CD4-positive, alpha-beta T cell treated with Interleukin-15 for 4 hours (primary cell): ENCODE measurements around the gene ROR2.

ENCODE experiments used
- DNase-seq: peaks from one replicate; pipeline ENCODE4 v3.0.0-alpha.2; 2020; ENCODE audit warnings: low spot score

ROR2 gene

DNA sequence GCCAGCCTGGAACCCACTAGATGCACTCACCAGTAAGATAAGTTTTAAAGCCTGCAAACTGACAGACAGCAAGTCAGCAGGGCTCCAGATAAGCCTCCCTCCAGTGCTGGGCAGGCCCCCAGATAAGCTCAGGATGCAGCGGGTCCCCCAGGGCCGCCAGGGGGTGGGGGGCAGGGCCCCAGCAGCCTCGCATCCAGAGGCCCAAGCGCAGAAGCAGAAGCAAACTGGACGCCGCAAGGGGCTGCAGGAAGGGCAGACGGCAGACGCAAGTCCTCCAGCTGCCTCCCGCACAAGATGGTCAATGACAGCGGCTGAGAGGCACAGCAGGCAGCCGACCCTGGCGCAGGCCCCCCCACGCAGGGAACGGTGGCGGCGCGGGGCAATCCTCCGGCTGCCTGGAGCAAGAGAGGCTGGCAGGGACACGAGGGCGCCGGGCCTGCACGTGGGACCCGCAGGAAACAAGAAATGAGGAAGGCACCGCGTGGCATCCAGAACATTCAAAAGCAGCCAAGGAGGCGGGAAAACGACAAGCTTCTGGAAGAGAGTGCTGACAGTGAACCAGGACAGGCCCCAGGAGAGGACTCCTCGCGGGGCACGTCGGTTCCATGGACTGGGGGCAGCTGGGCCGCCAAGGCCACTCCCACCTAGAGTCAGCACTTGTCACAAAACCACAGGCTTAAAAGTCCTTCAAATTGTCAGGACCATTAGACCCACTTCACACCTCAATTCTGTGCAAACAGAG, 49.8 kb downstream of the ROR2 start:
- no peak for DNase-seq

DNA sequence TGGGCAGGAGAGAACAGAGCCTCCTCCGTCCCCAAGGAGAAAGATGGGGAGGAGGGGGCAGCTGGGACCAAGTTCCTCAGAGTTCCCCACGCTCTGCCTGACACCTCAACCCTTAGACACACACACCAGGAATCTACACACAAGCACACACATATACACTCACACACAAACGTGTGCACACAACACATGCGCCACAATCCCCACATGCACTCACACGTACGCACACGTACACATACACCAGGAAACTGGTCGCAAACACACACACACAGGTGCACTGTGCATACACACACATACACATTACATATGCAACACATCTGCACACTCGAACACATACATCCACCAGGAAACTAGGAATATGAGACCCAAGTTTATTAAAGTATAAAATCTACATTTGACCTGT, 50.4 kb downstream of the ROR2 start:
- no peak for DNase-seq

DNA sequence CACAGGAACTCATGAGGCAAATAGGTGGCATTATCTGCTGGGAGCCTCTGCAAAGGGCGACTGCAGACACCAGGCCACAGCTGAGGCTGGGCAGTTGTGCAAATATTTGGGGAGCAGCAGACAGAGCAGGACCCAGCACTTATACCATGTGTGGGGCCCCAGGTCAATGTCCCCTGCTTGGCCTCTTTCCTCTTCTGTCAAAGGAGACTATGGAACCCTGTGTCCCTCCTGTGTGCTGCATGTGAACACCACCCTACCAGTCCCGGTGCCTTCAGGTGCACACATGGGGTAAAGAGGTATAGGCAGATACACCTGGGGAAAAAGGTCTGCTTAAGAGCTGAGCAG, 50.8 kb downstream of the ROR2 start:
- DNase-seq, result no peak

DNA sequence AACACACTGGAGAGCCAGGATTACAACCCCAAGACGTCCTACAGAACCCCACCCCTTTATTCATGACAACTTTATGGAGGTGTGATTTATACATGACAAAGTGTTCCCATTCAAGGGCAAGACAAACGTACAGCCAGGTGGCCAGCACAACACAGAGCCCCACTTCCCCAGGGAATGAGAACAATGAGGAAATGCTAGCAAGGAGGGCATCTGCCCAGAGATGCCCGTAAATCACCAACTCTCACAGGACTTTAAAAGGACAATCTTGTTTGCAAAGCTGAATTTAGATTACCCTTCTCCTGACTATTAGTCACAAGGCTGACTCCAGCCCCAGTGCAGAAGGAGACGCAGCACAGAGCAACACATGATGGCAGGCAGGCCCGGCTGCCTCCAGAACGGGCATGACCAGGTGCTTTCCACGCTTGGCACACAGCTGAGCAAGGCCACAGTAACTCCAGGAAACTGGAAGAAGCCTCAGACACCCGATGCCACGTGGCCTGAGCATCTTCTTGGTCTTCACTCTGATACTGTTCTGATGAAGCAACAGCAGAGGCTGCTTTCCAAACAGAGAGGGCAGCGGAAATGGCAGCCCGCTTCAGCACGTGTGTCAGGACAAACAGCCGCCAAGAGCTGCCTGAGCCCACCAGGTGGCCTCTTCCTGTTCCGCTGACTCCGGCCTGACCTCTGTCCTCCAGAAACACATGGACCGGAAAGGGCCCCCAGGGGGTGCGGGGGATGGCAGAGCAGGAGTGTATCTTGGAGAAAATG, 51.4 kb downstream of the ROR2 start:
- no peak for DNase-seq

DNA sequence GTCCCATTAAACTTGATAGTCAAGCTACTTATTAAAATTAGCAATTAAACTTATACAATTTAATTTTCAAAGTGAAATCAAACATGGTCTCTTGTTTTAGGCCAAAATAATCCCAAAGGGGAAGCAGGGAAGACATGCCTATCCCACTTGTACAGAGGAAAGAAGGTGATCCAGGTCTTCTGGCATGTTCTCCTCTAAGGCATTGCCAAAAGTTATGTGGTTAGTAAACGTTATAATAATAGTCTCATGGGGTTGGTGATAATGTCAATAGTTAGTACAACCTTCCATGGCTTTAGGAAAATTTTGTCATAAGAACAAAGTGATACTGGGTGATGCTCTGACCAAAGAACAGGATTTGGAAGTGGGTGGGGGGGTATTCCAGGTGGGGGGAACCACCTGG, 52.8 kb downstream of the ROR2 start:
- no peak for DNase-seq

DNA sequence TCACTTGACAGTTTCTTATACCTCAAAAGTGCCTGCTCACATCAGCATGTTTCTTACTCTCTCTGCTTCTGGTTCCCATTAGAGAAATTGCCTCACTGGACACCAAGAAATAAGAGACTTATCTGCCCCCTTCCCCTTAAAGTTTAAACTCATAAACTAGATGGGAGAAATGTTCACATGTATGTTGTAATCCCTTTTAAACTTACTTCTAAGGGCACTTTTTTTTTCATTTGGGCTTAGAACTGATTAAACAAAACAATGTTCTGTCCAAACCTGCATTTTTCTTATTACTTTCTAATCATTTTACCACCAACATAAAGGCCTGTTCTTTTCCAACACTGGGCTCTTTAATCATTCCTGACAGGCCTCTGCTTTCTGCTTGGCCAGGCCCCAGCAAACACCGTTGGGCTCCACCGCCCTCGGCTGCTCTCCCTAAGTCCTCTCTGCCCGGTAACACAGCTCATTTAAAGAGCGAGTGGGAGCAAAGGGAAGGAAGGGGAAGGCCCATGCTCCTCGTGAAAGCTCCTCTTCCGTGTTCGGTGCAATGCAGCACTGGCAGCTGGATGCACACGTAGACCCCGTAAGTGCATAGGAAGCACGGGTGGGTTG, 53.4 kb downstream of the ROR2 start:
- no peak for DNase-seq

DNA sequence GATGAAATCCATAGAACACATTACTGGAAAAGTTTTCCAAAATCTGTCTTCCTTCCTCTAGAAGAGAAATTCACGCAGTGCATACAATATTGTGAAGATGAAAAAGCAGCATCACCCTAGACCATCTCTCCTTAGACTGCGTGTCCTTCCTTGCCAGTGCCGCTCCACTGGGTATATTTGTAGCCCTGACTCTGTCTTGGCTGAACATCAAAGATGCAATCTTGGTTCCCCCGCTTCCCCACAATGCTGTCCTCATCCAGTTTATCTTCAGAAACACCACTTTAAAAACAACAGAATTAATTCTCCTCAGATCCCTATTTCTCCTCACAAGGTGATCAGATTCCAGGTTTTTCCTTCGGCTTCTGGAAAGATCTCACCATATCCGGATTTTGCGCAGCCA, 53.9 kb downstream of the ROR2 start:
- DNase-seq, result no peak

DNA sequence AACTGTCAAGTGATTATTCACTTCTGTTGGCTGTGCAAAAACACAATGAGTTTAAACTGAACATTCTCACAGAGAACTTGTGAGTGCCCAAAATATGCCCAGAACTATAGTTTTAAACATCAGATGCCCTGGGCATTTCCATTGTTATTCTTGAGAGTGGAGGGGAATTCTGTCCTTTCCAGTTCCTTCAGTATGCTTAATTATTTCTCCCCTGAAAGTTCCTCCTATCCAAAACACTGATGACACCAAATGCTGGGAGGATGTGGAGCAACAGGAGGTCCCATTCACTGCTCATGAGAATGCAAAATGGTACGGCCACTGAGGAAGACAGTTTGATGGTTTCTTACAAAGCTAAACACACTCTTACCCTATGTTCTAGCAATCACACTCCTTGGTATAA, 55.5 kb downstream of the ROR2 start:
- DNase-seq, result no peak

DNA sequence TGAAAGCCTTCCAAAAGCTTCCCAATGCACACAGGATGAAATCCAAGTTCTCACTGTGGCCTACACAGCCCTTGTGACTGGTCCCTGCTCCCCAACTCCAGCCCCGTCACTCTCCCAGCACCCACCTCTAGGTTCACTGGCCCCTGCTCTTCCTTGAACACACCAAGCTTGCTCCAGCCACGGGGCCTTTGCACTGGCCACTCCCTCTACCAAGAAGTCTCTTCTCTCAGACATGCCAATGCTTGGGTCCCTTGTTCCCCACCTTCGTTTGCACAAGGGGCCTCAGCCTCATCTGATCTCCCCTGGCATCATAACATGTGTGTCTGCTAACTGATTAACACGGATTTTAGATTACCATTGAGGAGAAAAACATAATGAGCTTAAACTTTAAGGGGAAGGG, 56.0 kb downstream of the ROR2 start:
- no peak for DNase-seq

DNA sequence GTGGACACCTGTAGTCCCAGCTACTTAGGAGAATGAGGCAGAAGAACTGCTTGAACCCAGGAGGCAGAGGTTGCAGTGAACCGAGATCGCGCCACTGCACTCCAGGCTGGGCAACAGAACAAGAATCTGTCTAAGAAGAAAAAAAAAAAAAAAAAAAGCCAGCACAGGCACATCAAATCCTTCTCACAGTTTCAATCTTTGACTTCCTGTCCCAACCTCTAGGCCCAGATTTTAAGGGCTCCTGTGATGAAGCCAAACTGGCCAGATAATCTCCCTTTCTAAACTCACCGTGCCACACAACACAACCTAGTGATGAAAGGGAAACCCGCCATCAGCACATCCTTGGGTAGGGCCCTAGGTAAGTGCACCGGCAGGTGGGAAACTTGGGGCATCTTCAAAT, 58.1 kb downstream of the ROR2 start:
- DNase-seq, result no peak

DNA sequence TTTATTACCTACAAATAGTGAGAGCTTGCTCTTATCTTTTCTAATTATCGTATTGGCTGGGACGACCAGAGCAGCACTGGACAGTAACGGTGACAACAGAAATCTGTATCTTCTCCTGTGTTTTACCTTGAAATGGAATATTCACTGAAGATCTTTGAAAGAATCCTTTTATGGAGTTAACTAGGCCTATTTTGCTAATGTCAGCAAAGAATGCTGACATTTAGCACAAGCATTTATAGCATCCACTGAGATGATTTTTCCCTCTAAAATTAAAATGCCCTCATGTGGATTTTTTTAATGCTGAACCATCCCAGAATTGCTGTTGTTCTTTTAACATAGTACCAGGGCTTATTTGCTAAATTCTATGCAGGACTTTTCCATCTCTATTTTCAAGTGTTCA, 59.4 kb downstream of the ROR2 start:
- DNase-seq, result no peak

DNA sequence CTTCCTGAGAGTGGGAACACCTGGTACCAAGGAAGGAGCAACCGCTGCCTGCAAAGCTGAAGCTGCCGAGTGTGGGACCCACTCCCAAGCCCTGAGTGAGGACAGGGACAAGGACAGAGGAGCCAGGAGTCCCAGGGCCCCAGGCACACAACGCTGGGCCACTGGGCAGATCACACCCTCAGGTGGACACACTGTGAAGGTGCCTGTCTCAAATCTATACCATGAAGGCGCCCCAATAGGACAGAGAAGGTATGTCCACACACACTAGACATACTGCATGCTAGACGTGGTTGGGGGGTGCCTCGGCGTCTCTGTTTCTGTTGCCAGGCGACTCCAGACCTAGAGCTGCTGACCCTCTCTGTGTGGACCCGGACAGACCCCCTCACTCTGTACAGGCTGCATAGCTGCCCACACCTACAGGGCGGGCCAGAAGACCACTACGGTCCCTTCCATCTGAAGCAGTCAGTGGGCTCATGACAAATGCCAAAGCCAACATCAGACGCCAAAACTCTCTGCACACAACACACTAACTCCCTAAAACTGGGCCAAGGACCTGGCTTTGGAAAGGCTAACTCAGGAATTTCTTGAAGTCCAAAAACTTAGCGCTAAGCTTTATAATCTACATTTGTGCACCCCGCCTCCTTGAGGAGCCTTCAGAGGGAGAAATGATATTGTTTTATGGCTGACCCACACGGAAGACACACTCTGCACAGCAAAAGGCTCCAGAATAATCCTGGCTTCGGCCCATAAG, 60.7 kb downstream of the ROR2 start:
- DNase-seq, result no peak

DNA sequence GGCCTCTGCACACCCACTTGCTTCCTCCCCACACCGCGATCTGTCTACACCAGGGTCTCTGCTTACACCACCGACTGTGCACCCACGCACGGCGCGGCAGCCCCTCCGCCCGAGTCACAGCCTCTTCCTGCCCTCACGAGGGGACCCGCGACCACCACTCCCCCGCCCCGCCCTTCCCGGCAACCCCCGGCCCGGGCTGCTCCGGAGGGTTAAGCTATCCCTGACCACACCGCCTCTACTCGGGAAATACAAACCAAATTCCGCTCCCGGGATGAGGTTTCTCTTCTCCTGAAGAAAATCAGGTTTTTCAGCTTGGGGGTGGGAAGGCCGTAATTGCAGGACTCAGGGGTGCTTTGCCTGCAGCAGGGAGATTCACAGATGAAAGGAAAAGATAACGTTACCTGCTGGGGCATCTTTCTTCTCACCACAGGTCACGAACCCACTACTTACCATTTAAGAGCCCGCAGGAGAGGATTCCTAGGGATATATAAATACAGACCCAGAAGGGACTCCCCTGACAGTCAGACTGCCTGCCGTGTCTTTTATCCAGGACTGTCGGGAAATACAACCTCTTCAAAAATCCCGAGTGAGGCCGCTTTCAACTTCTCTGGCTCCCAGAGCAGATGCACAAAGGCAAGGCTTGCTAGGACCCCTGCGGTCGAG, 63.5 kb downstream of the ROR2 start:
- DNase-seq, result no peak

DNA sequence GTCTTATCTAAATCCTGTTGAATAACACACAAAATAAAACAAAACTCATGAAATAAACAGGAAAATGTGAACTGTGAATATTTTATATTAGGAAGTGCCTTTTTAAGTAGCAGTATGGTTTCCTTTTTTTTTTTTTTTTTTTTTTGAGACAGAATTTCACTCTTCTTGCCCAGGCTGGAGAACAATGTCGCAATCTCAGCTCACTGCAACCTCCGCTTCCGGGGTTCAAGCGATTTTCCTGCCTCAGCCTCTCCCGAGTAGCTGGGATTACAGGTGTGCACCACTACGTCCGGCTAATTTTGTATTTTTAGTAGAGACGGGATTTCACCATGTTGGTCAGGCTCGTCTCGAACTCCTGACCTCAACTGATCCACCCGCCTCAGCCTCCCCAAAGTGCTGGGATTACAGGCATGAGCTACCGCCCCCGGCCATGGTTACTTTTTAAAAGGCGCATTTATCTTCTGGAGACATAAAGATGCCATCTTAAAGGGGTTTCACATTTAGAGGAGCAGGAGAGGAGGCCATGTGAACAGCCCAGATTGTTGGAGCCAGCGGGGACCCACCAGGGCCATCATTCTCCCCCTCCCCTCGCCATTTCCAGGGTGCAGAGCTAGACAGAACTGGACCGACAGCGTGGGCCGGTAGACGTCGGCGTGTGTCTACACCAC, 64.1 kb downstream of the ROR2 start:
- DNase-seq, result no peak

DNA sequence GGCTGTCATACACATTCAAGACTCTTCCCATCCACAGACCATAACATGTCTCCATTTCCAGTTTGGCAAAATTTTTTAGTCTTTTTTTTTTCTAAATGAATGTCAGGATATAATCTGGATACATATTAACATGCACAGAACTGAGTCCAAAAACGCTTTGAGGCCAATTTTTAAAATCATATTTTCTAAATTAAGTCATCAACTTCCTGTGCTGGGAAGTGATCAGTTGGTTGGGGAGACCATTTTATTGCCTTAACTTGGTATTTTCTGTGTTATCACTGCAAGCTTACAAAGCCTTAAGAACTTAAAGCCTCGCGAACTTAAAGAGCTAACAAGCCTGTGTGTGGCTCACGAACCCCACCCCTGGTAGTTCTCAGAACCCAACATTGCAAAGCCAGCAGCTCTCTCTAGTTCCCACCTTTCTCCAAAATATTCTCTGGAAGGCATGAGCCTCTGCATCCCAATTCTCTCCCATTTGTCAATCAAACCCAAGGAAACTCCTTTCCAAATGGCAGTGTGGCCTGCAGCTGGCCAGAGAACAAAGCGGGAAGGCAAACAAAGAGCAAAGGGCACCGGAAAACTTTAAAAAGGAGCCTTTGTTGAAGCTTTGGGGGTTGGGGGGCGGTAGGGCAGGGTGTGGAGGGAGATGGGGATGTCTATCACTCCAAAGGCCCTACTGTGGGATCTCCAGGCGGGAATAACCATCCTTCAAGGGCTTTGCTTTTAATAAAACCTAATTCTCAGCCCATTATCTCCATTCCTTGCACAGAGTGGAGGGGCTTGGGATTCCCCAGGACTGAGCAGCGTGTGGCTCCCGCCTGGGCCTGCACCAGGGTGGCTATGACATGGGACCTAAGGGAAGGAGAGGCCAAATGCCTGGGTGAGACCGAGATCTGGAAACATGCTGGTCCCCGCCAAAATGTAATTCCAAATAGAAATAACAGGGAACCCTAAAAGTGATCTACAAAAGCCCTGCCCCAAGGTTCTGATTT, 65.0 kb downstream of the ROR2 start:
- DNase-seq, result no peak

DNA sequence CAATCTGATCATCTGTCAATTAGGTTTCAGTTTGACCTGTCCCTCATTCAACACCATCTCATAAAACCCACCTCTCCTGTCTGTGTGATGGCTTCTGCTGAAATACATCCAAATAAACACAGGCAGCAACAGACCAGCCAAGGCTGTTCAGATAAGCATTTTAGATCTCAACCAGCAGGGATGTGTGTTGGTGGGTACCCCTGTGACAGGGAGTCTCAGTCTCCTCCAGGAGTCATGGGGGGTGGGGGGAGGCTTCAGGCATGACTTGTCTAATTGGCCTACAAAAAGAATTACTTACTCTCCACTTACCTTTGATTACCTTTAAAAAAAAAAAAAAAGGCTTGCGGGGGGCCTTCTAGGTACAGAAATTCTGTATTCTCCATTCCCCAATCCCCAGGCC, 65.9 kb downstream of the ROR2 start:
- DNase-seq, result no peak

DNA sequence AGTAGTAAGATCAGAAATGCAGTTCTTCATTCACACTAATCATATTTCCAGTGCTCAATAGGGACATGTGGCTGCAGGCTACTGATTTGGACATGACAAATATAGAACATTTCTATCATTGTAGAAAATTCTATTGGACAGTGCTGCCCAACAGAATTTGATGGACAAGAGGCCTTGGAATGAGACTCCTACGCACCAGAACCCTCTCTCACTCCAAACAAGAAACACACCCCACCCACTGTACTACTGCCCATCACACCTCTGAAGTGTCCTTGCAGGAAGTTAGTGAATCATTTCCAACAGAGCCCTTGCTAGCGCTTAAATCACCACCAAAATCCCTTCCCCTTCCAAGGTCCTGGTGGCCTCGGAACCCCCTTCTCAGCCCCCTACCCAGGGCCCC, 66.5 kb downstream of the ROR2 start:
- no peak for DNase-seq

DNA sequence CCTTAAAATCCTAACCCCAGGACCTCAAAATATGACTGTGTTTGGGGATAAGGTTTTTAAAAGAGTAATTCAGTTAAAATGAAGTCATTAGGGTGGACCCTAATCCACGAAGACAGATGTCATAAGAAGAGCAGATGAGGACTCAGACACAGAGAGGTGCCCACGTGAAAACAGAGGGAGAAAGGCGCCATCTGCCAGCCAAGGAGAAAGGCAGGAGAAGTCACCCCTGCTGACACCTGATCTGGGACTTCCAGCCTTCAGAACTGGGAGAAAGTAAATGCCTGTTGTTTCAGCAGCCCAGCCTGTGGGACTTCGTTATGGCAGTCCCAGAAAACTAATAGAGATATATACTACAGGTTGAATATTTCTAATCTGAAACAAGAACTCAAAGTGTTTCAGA, 67.4 kb downstream of the ROR2 start:
- DNase-seq, result no peak

DNA sequence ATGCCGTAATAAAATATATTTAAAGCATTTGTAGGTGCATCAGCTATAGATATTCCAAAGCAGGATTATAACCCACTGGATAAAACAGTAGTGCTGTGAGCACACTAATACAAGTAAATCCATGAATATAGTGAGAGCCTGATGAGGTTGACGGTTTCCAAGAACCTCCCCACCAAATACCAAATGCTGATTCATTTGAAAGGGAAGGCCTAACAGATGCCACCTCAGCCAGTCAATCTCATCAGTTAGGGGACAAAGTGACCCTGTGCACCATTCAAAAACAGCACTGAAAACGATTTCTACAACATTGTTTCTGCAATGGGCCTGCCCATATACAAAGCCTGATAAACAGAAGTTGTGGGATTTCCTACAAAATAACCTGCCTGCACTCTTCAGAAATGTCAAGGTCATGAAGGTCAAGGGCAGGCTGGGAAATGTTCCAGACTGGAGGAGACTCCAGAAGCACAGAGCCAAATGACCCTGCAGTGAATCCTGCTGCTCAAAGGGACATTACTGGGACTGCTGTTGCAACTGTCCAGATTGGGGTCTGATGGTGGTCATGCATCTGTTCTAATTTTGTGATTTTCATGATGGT, 69.6 kb downstream of the ROR2 start:
- no peak for DNase-seq

DNA sequence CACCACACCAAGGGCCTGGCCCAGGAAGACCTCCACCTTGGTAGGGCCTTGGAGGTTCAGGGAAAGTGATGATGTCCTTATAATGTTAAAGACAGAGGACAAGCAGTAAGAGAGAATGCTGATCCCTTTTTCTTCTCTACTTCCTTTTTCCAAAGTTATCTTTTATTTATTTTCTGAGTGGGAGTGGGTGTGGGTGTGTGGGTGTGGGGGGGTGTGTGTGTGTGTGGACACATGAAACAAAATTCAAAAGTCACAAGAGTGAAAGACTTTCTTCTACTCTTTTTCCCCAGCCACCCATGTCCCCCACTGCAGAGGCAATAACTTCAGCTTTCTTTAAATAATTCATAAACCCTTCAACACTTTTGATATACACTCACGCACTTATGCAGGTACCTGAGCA, 70.8 kb downstream of the ROR2 start:
- DNase-seq, result no peak
